PC-3 (cell line): Measurements from ENCODE around the gene FXYD5. TPM values are rescaled to one million over a fixed set of nuclear protein-coding genes. Genes with fewer than 3 reads are reported as not detected.

Experiments used
- ATAC-seq: fragments of 200-7000 bp; cut with Tn5 transposase; 2 replicates; pipeline ENCODE4 v1.9.1; 2020; ENCODE audit warnings: mild to moderate bottlenecking, moderate library complexity
- BruUV-seq: library from RNA; stranded (reverse); fragments of 400-500 nt; replicated peaks from 2 replicates; lab custom pipeline; 2021; lab: Mats Ljungman, UMichigan
- CTCF ChIA-PET: fragments of 300-600 bp; sonication (Branson Sonifier 250); formaldehyde crosslinking; loops from one replicate; lab custom pipeline; 2022; ENCODE audit warnings: antibody characterized with exemption; lab: Charles Lee
- POLR2A ChIA-PET: fragments of 300-600 bp; sonication (Branson Sonifier 250); formaldehyde crosslinking; loops from one replicate; lab custom pipeline; 2022; ENCODE audit warnings: antibody characterized with exemption; ENCODE audit not compliant: unreplicated experiment; lab: Charles Lee
- DNase-seq: peaks from one replicate; pipeline ENCODE4 v3.0.0-alpha.2; 2015
- H2AFZ ChIP-seq: fragments of 300-600 bp; sonication (generic); 2 replicates; pipeline ENCODE4 v1.6.0; 2016; ENCODE audit warnings: antibody characterized with exemption, low read length
- H3F3A ChIP-seq: fragments of 300-600 bp; sonication (generic); one replicate; pipeline ENCODE4 v1.6.0; 2017; ENCODE audit warnings: antibody characterized with exemption, low read length, control low read depth, mild to moderate bottlenecking; ENCODE audit not compliant: unreplicated experiment
- H3K27ac ChIP-seq: fragments of 300-600 bp; sonication (generic); 2 replicates; pipeline ENCODE4 v1.5.1; 2016; ENCODE audit warnings: mild to moderate bottlenecking, low read length
- H3K27me3 ChIP-seq: fragments of 300-600 bp; sonication (generic); 2 replicates; pipeline ENCODE4 v1.6.1; 2016; ENCODE audit warnings: low read length, mixed read lengths
- H3K36me3 ChIP-seq: fragments of 300-600 bp; sonication (generic); 2 replicates; pipeline ENCODE4 v1.6.1; 2016; ENCODE audit warnings: low read depth, mixed run types, low read length, mixed read lengths
- H3K4me1 ChIP-seq: fragments of 300-600 bp; sonication (generic); 2 replicates; pipeline ENCODE4 v1.5.1; 2016; ENCODE audit warnings: low read length; ENCODE audit not compliant: insufficient read depth
- H3K4me2 ChIP-seq: fragments of 300-600 bp; sonication (generic); 2 replicates; pipeline ENCODE4 v1.6.0; 2016; ENCODE audit warnings: low read length
- H3K4me3 ChIP-seq: fragments of 300-600 bp; sonication (generic); 2 replicates; pipeline ENCODE4 v1.5.1; 2016; ENCODE audit warnings: mild to moderate bottlenecking, low read length, mixed read lengths
- H3K79me2 ChIP-seq: fragments of 300-600 bp; sonication (generic); 2 replicates; pipeline ENCODE4 v1.6.1; 2017; ENCODE audit warnings: low read length, mixed read lengths
- H3K9ac ChIP-seq: fragments of 300-600 bp; sonication (generic); 2 replicates; pipeline ENCODE4 v1.6.0; 2016; ENCODE audit warnings: mild to moderate bottlenecking, low read length
- H3K9me2 ChIP-seq: fragments of 300-600 bp; sonication (generic); replicated peaks from 2 replicates; pipeline ENCODE4 v1.6.1; 2016; ENCODE audit warnings: mixed run types, low read length, mixed read lengths
- H3K9me3 ChIP-seq: fragments of 300-600 bp; sonication (generic); 2 replicates; pipeline ENCODE4 v1.6.1; 2016; ENCODE audit warnings: low read length, mixed read lengths
- H4K20me1 ChIP-seq: fragments of 300-600 bp; sonication (generic); 2 replicates; pipeline ENCODE4 v1.6.1; 2016; ENCODE audit warnings: low read length, mixed read lengths
- CTCF ChIP-seq: fragments of 300-600 bp; sonication (generic); conservative IDR thresholded peaks from 2 replicates; pipeline ENCODE4 v1.5.1; 2017; ENCODE audit warnings: antibody characterized with exemption, low read depth, mild to moderate bottlenecking, low read length
- EZH2 ChIP-seq: fragments of 300-600 bp; sonication (generic); IDR thresholded peaks from one replicate; pipeline ENCODE4 v1.6.1; 2017; ENCODE audit warnings: antibody characterized with exemption, mild to moderate bottlenecking, low read length; ENCODE audit not compliant: unreplicated experiment
- EZH2phosphoT487 ChIP-seq: fragments of 300-600 bp; sonication (generic); IDR thresholded peaks from 2 replicates; pipeline ENCODE4 v1.6.1; 2018; ENCODE audit warnings: mild to moderate bottlenecking, antibody characterized with exemption, low read length, borderline replicate concordance
- intact Hi-C: fragments of 100-400 bp; cut with micrococcal nuclease; formaldehyde crosslinking; loops from 2 replicates; pipeline ENCODE4 v1.9.0; 2023
- total RNA-seq: library from RNA; depleted of rRNA; stranded (reverse); fragments of >200 nt; gene quantifications from 2 replicates; pipeline ENCODE4 v1.2.3, GENCODE V29; 2014

The FXYD5 gene
- total RNA-seq, 1 experiment from 2014 or later: 123 TPM

GRCh38 chr19:35167251-35168119 is 12.9 kb downstream of the FXYD5 start:
- Histone ChIP-seq H3K4me1 (peaks cover 26% of the 10 kb centered on the region), H3K36me3 (peaks cover 49% of the 10 kb centered on the region), H3K4me3 (no peak overlapping the region), H2AFZ (no peak overlapping the region), H3K9me3 (peaks cover 5% of the 10 kb centered on the region; the same call in 1 of the 2 replicates), H3F3A (no peaks in the 10 kb centered on the region), H3K9ac (no peak overlapping the region), H4K20me1 (no peaks in the 10 kb centered on the region), H3K27me3 (no peaks in the 10 kb centered on the region), H3K79me2 (no peaks in the 10 kb centered on the region), H3K9me2 (no peaks in the 10 kb centered on the region), H3K27ac (peak overlapping the region; percentile 33; the same call in 1 of the 2 replicates), H3K4me2 (no peak overlapping the region; the same call in 1 of the 2 replicates)
- ChIA-PET CTCF (interaction anchor here (0.6 to 0.8 kb wide), 2 partner anchors 13 to 27 kb away, joined by 4 read pairs; no protein-coding TSS in a partner anchor), POLR2A (no interaction called here)
- no peak for DNase-seq
- intact Hi-C loops: no loop called here
- no peak for ATAC-seq
- no TSS peak for BruUV-seq
- TF ChIP-seq CTCF: no peak
- TF ChIP-seq EZH2phosphoT487: no peak
- TF ChIP-seq EZH2: no peak

- Histone ChIP-seq H3K4me1 (peaks cover 26% of the 10 kb centered on the region), H3K9ac (no peak overlapping the region), H3K4me3 (no peak overlapping the region), H3K36me3 (peaks cover 43% of the 10 kb centered on the region), H3K79me2 (no peaks in the 10 kb centered on the region), H3K9me3 (peaks cover 5% of the 10 kb centered on the region; the same call in 1 of the 2 replicates), H3K27ac (peak overlapping the region; percentile 36; the same call in 1 of the 2 replicates), H3K4me2 (peak overlapping the region; percentile 17; the same call in 1 of the 2 replicates), H3K9me2 (no peaks in the 10 kb centered on the region), H3F3A (no peaks in the 10 kb centered on the region), H3K27me3 (no peaks in the 10 kb centered on the region), H4K20me1 (no peaks in the 10 kb centered on the region), H2AFZ (no peak overlapping the region)
- ATAC-seq (peak; percentile 96), DNase-seq (peak; percentile 90)
- intact Hi-C loops: no loop called here
- no TSS peak for BruUV-seq
- CTCF ChIA-PET: interaction anchor here (0.8 kb wide), 1 partner anchor 27 kb away, joined by 4 read pairs; no protein-coding TSS in a partner anchor
- POLR2A ChIA-PET: no interaction called here
- TF ChIP-seq EZH2: no peak
- no peak for TF ChIP-seq EZH2phosphoT487
- TF ChIP-seq CTCF: no peak
Measured at GRCh38 chr19:35168196-35168595, 13.7 kb downstream of the FXYD5 start.
